K562 (cell line): ENCODE measurements around the gene WNT11. TPM values are rescaled to one million over a fixed set of nuclear protein-coding genes. Genes with fewer than 3 reads are reported as not detected.

Experiments used
- CREB3 ChIP-seq: fragments of 450-650 bp; conservative IDR thresholded peaks from 2 replicates; pipeline ENCODE4 v1.6.1; 2016; ENCODE audit warnings: missing genetic modification characterization, low read depth, mild to moderate bottlenecking, missing compliant biosample characterization, moderate library complexity
- CTCFL ChIP-seq: IDR thresholded peaks from 2 replicates; pipeline ENCODE4 v1.6.1; 2011; ENCODE audit warnings: borderline replicate concordance, low read depth, mild to moderate bottlenecking, moderate library complexity, low read length; ENCODE audit not compliant: insufficient read depth, poor library complexity, severe bottlenecking
- ETS2 ChIP-seq: IDR thresholded peaks from 2 replicates; pipeline ENCODE4 v1.6.1; 2016; ENCODE audit warnings: borderline replicate concordance, missing genetic modification characterization, mild to moderate bottlenecking, moderate library complexity, missing compliant biosample characterization; ENCODE audit not compliant: poor library complexity, severe bottlenecking
- FUS ChIP-seq: fragments of 200-400 bp; formaldehyde crosslinking; optimal IDR thresholded peaks from 2 replicates; pipeline ENCODE3; 2017; ENCODE audit warnings: low read depth, low read length
- HDAC3 ChIP-seq: fragments of 450-650 bp; IDR thresholded peaks from 2 replicates; pipeline ENCODE4 v1.6.1; 2018; ENCODE audit warnings: borderline replicate concordance, mild to moderate bottlenecking, moderate library complexity; ENCODE audit not compliant: partially characterized antibody
- MAFF ChIP-seq: IDR thresholded peaks from 2 replicates; pipeline ENCODE4 v1.6.1; 2012; ENCODE audit warnings: low read length, improper control_type of control experiment
- MAX ChIP-seq: sonication (generic); formaldehyde crosslinking; IDR thresholded peaks from 2 replicates; pipeline ENCODE4 v1.9.0; 2022; ENCODE audit warnings: mild to moderate bottlenecking, missing genetic modification reagents
- MBD2 ChIP-seq: sonication (generic); IDR thresholded peaks from 2 replicates; pipeline ENCODE4 v1.6.1; 2016; ENCODE audit warnings: low read depth, borderline replicate concordance
- MCM2 ChIP-seq: fragments of 450-650 bp; IDR thresholded peaks from 2 replicates; pipeline ENCODE4 v1.6.1; 2017; ENCODE audit warnings: low read depth, mild to moderate bottlenecking
- PATZ1 ChIP-seq: fragments of 250-450 bp; sonication (Bioruptor Pico); IDR thresholded peaks from 2 replicates; pipeline ENCODE4 v1.5.0; 2020; ENCODE audit warnings: mild to moderate bottlenecking, borderline replicate concordance
- RB1 ChIP-seq: fragments of 450-650 bp; IDR thresholded peaks from 2 replicates; pipeline ENCODE4 v1.6.1; 2017; ENCODE audit warnings: low read depth, mild to moderate bottlenecking
- RBM39 ChIP-seq: fragments of 200-400 bp; formaldehyde crosslinking; optimal IDR thresholded peaks from 2 replicates; pipeline ENCODE3; 2018; ENCODE audit warnings: low read depth, low read length
- TFE3 ChIP-seq: fragments of 450-650 bp; formaldehyde crosslinking; IDR thresholded peaks from 2 replicates; pipeline ENCODE4 v1.4.0; 2020; ENCODE audit warnings: mild to moderate bottlenecking, mixed read lengths
- ZFPM2 ChIP-seq: fragments of 250-450 bp; sonication (Bioruptor Pico); IDR thresholded peaks from 2 replicates; pipeline ENCODE4 v1.5.1; 2022; ENCODE audit warnings: mild to moderate bottlenecking
- ZNF174 ChIP-seq: fragments of 250-450 bp; sonication (Bioruptor Pico); IDR thresholded peaks from 2 replicates; pipeline ENCODE4 v1.4.0; 2020; ENCODE audit warnings: mild to moderate bottlenecking
- ZNF280B ChIP-seq: fragments of 250-450 bp; sonication (Bioruptor Pico); IDR thresholded peaks from 2 replicates; pipeline ENCODE4 v1.5.1; 2021; ENCODE audit warnings: mild to moderate bottlenecking
- ZNF445 ChIP-seq: fragments of 250-450 bp; sonication (Bioruptor Pico); IDR thresholded peaks from 2 replicates; pipeline ENCODE4 v1.4.0; 2020; ENCODE audit warnings: low read depth, mild to moderate bottlenecking, moderate library complexity
- ZNF511 ChIP-seq: sonication (generic); formaldehyde crosslinking; IDR thresholded peaks from 2 replicates; pipeline ENCODE4 v1.8.0; 2022; ENCODE audit warnings: mild to moderate bottlenecking, missing genetic modification reagents
- polyA plus RNA-seq, 8 experiments: library from polyadenylated mRNA; depleted of rRNA in 4 of 8; stranded (reverse) in 5 of 8; unstranded in 3 of 8; fragments of >200 nt; fragmentation: Nextera tagmentation in 2 of 8; fragmentation: Illumina TruSeq in 1 of 8; extraction: Ambion mirVana in 2 of 8; extraction: Trizol in 1 of 8; gene quantifications; 2 replicates each; pipeline versions ENCODE4 v1.2.1 to v1.2.3, GENCODE V29; 2011 to 2014; ENCODE audit warnings: inconsistent platforms in 1 of 8, missing spikeins in 1 of 8
- total RNA-seq, 7 experiments: library from RNA; depleted of rRNA in 6 of 7; stranded (reverse); fragments of >200 nt in 6 of 7; fragmentation: Illumina TruSeq in 2 of 7; extraction: Trizol in 2 of 7; gene quantifications; 2 replicates each; pipeline versions ENCODE4 v1.2.1 to v1.2.3, GENCODE V29; 2011 to 2021; ENCODE audit warnings: low replicate concordance in 1 of 7

Gene WNT11
- total and polyA plus RNA-seq, 9 of the 15 experiments (the other 6 are each of a cell fraction or from before 2014, with no cell fraction given), result 0.03 to 0.20 (median 0.09) TPM; not detected in 4

GRCh38 chr11:76206327-76207081 lies at the start of gene WNT11 (continued):
- TF ChIP-seq ZNF280B (CRISPR knock-in tag), result no peak
- TF ChIP-seq ZNF174 (CRISPR knock-in tag), result no peak
- no peak for TF ChIP-seq ETS2 (tag)
- no peak for TF ChIP-seq FUS
- no peak for TF ChIP-seq MCM2
- no peak for TF ChIP-seq HDAC3
- peak; percentile 41 for TF ChIP-seq RB1
- no peak for TF ChIP-seq TFE3
- peak; percentile 93 for TF ChIP-seq ZNF511 (CRISPR knock-in tag)
- TF ChIP-seq MAX, result peak; percentile 96
- TF ChIP-seq CREB3, result no peak
- no peak for TF ChIP-seq CTCFL
- no peak for TF ChIP-seq MAFF
- no peak for TF ChIP-seq ZNF445 (CRISPR knock-in tag)
- no peak for TF ChIP-seq RBM39
- no peak for TF ChIP-seq MBD2
- TF ChIP-seq PATZ1, result no peak
- no peak for TF ChIP-seq ZFPM2 (CRISPR knock-in tag)
